Left forelimb (tissue), 1 donor: ENCODE results near the gene CENPC.
"Not testable (repeated sequence)": the region's sequence is repeated elsewhere in the genome, so short reads cannot be mapped to it uniquely, and the experiment has no call there.

ENCODE experiments used
- DNase-seq: peaks from one replicate; pipeline ENCODE4 v3.0.0-alpha.2; 2018; ENCODE audit warnings: low spot score

Gene CENPC

DNA sequence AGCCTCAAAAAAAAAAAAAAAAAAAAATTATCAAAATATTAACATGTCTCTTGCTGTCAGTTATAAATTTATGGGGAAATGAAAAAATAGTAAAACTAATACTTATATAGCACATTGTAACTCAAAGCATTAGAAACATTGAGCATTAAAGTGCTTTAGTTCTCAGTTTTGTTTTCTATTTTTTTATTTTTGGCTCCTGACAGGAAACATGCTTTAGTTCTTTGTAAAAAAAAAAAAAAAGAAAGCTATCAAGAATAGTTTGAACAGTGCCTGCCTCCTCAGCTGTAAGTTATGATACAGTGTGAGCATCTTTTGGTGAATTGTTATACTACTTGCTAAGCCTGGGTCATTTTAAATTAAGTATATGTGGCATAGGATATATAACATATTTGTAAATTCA is 5.1 kb upstream of the CENPC start:
- no peak for DNase-seq

DNA sequence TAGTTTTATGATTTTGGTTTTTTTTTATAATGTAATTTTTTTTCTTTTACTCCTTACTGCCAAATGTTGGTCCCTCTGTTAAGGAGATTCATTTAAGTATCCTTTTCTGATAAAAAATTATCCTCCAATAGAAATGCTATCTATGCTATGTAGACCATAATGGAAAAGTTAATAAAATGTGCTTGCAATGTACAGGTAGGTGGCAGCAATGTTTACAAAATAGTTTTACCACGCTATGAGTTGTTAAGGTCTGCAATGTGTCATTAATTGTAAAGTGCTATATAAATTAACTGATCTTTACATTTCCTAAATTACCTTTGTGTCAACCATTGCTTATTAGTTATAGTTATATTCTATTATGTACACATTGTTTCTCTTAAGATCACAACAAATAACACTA is 3.8 kb upstream of the CENPC start:
- no peak for DNase-seq

GRCh38 chr4:67546971-67547370 is 1.7 kb upstream of the CENPC start:
- no peak for DNase-seq

DNA sequence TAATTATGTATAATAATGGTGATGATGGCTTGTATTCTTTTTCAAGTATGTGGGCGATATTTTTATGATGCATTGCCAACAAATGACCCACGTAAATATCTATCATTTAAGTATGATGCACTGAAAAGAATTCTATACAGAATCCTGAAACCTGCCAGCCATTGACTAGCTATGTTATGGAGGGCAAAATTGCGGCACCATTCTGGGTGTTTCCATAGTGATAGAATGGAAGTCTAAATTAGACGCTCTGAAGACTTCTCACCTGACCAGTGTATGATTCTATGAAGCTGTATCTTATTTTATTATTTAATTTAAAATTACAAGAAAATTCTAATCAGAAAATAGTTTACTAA is 677 bp upstream of the CENPC start:
- DNase-seq: no peak

- DNase-seq: no peak
Observed at GRCh38 chr4:67542076-67542475, 3.2 kb downstream of the CENPC start.

DNA sequence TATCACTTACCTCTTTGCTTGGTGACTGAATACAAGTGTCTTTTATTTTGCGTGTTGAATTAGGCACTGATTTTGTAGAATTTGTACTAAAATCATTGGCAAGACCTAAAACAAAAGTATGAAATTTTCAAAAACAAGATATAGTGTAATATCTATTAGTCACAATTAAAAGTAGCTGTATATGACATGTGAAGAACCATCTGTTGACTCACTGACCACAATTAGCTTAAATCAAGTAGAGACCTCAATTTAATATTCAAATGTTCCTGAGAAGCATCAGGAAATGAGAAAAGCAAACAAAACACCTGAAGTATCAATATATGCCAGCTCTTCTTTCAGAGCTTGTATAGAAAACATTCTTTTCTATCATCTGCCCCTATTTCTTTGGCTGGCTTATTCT is 5.5 kb downstream of the CENPC start:
- no peak for DNase-seq

DNA sequence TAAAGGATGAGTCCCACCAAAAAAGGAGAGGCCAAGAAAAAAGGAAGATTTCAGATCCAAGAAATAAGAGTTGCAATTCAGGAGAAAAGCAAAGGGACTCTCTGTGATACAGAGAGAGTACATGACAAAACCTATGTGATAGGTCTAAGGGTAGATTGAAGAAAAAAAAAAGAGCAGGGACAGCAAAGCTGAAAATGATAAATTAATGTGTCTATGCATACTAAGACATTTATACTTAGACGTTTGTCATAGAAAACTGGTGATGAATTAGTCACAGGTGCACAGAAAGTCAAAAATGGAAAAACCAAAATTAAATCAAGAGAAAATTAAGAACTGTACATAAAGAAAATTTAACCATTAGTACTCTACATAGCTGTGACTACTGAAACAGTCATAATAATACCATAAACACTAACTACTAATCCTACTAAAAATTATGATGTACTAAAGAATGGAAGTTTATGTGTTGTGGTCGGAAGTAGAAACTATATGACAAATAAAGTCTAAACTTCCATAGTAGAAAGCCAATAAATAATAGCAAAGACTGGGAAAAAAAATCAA is 9.9 kb downstream of the CENPC start:
- no peak for DNase-seq

- no peak for DNase-seq
Observed at GRCh38 chr4:67533112-67533511, 12.2 kb downstream of the CENPC start.

GRCh38 chr4:67532397-67532796 is 12.9 kb downstream of the CENPC start:
- not testable (repeated sequence) for DNase-seq

GRCh38 chr4:67531379-67531962 is 13.8 kb downstream of the CENPC start:
- DNase-seq: no peak

- DNase-seq: not testable (repeated sequence)
Observed at GRCh38 chr4:67524140-67524539, 21.2 kb downstream of the CENPC start.

GRCh38 chr4:67522851-67523671 is 22.2 kb downstream of the CENPC start:
- no peak for DNase-seq

- DNase-seq: no peak
Observed at GRCh38 chr4:67522230-67522629, 23.1 kb downstream of the CENPC start.

- DNase-seq: no peak
Observed at GRCh38 chr4:67521506-67521905, 23.8 kb downstream of the CENPC start.

DNA sequence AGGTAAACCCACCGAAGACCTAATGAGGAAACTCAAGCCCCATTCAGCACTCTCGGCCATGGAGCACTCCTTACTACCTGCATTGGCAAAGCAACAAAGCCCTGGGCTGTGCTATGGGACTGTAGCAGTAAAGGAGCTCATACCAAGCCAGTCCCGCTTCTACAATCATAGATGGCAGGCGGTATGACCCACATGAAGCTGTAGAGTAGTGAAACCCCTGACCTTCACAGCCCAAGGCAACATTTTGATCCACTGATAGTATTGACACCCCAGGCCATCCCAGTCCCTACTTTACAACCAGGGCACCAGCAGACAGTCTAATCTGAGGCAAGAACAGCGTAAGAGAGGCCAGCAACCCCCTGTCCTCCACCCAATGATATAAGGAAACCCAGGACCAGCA is 25.2 kb downstream of the CENPC start:
- DNase-seq: no peak

GRCh38 chr4:67512501-67512900 is 32.8 kb downstream of the CENPC start:
- DNase-seq: no peak

GRCh38 chr4:67500373-67500772 is 44.9 kb downstream of the CENPC start:
- no peak for DNase-seq

GRCh38 chr4:67499799-67500198 is 45.5 kb downstream of the CENPC start:
- DNase-seq: no peak

GRCh38 chr4:67483868-67484602 is 61.3 kb downstream of the CENPC start:
- no peak for DNase-seq

DNA sequence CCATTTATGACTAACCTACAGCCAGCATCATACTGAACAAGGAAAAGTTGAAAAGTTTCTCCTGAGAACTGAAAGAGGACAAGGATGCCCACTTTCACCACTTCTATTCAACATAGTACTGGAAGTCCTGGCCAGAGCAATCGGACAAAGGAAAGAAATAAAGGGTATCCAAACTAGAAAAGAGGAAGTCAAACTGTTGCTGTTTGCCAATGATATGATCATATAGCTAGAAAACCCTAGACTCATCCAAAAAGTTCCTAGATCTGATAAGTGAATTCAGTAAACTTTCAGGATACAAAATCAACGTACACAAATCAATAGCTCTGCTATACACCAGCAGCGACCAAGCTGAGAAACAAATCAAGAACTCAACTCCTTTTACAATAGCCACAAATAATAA is 64.5 kb downstream of the CENPC start:
- no peak for DNase-seq

- DNase-seq: no peak
Observed at GRCh38 chr4:67475155-67475554, 70.1 kb downstream of the CENPC start.

GRCh38 chr4:67470871-67471270 is 74.4 kb downstream of the CENPC start:
- DNase-seq: no peak

DNA sequence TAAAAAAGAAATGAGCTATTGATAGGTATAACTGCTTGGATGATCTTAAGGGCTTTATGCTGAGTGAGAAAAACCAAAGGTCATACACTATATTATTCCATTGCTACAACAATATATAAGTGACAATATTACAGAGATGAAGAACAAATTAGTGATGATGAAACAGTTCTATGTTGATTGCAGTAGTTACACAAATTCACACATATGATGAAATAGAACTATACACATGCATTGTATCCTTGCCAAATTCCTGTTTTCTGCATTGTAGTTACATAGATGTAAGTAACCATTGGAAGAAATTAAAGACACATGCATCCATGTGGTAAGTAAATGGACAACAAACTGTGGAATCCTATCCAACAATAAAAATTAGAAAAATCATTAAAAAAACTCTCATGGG is 76.5 kb downstream of the CENPC start:
- no peak for DNase-seq
